A673 (cell line): ENCODE measurements around the gene PHYHIPL. TPM values are rescaled to one million over a fixed set of nuclear protein-coding genes. Genes with fewer than 3 reads are reported as not detected.
A peak's percentile ranks its signal among the peaks of the same experiment; 100 is the strongest.

Experiments used
- BruUV-seq: library from RNA; stranded (reverse); fragments of 400-500 nt; replicated peaks from 2 replicates; lab custom pipeline; 2021; lab: Mats Ljungman, UMichigan
- CTCF ChIA-PET: fragments of 300-600 bp; sonication (Branson Sonifier 250); formaldehyde crosslinking; loops from one replicate; lab custom pipeline; 2022; ENCODE audit warnings: antibody characterized with exemption; lab: Charles Lee
- POLR2A ChIA-PET: fragments of 300-600 bp; sonication (Branson Sonifier 250); formaldehyde crosslinking; loops from one replicate; lab custom pipeline; 2022; ENCODE audit warnings: antibody characterized with exemption; ENCODE audit not compliant: low non-redundant PET; lab: Charles Lee
- DNase-seq: peaks from one replicate; pipeline ENCODE4 v3.0.0-alpha.2; 2015; ENCODE audit warnings: low spot score
- H3K27ac ChIP-seq: fragments of 200-600 bp; sonication (generic); 2 replicates; pipeline ENCODE4 v1.5.1; 2016; ENCODE audit warnings: mixed run types, low read depth, mild to moderate bottlenecking, mixed read lengths, antibody characterized with exemption, low read length; ENCODE audit not compliant: poor library complexity, severe bottlenecking
- H3K27me3 ChIP-seq: fragments of 200-600 bp; sonication (generic); replicated peaks from 2 replicates; pipeline ENCODE4 v1.6.1; 2017; ENCODE audit warnings: mixed run types, low read depth, mild to moderate bottlenecking, mixed read lengths, antibody characterized with exemption, low read length; ENCODE audit not compliant: insufficient read depth, poor library complexity
- H3K36me3 ChIP-seq: fragments of 200-600 bp; sonication (generic); 2 replicates; pipeline ENCODE4 v1.6.1; 2016; ENCODE audit warnings: mixed run types, mild to moderate bottlenecking, mixed read lengths, antibody characterized with exemption, low read length; ENCODE audit not compliant: insufficient read depth, poor library complexity, severe bottlenecking
- H3K4me1 ChIP-seq: fragments of 200-600 bp; sonication (generic); 2 replicates; pipeline ENCODE4 v1.6.1; 2017; ENCODE audit warnings: mixed run types, mild to moderate bottlenecking, mixed read lengths, antibody characterized with exemption, low read length; ENCODE audit not compliant: insufficient read depth, poor library complexity, severe bottlenecking
- H3K4me3 ChIP-seq: fragments of 200-600 bp; sonication (generic); 2 replicates; pipeline ENCODE4 v1.5.1; 2016; ENCODE audit warnings: low read depth, mixed run types, mild to moderate bottlenecking, mixed read lengths, low read length; ENCODE audit not compliant: poor library complexity, severe bottlenecking
- H3K9me3 ChIP-seq: fragments of 200-600 bp; sonication (generic); 2 replicates; pipeline ENCODE4 v1.6.1; 2016; ENCODE audit warnings: mixed run types, low read depth, mild to moderate bottlenecking, mixed read lengths, antibody characterized with exemption, low read length; ENCODE audit not compliant: poor library complexity, severe bottlenecking
- CTCF ChIP-seq: fragments of 300-800, 200-600 bp; sonication (generic); conservative IDR thresholded peaks from 2 replicates; pipeline ENCODE4 v1.5.1; 2017; ENCODE audit warnings: low read depth, mild to moderate bottlenecking, antibody characterized with exemption, low read length, moderate library complexity, mixed read lengths
- EZH2 ChIP-seq: fragments of 200-600 bp; sonication (generic); IDR thresholded peaks from 2 replicates; pipeline ENCODE4 v1.6.1; 2017; ENCODE audit warnings: borderline replicate concordance, low read depth, mild to moderate bottlenecking, mixed read lengths, antibody characterized with exemption, low read length; ENCODE audit not compliant: poor library complexity, severe bottlenecking
- intact Hi-C: fragments of 100-400 bp; cut with micrococcal nuclease; formaldehyde crosslinking; loops from one replicate; pipeline ENCODE4 v1.10.0; 2022; ENCODE audit not compliant: unreplicated experiment
- total RNA-seq: library from RNA; stranded (reverse); gene quantifications from 2 replicates; pipeline ENCODE4 v1.2.3, GENCODE V29; 2021

The PHYHIPL gene
- total RNA-seq, 1 experiment from 2014 or later, result 0.97 TPM

GRCh38 chr10:59177031-59177797 is 771 bp downstream of the PHYHIPL start:
- no peaks in the 10 kb centered on the region for H3K9me3 ChIP-seq
- no peaks in the 10 kb centered on the region for H3K36me3 ChIP-seq
- CTCF ChIA-PET, result no interaction called here
- H3K4me3 ChIP-seq, result peak overlapping the region; percentile 27
- DNase-seq, result peak; percentile 67
- POLR2A ChIA-PET, result no interaction called here
- no peak for TF ChIP-seq EZH2
- no peak for TF ChIP-seq CTCF
- H3K27me3 ChIP-seq, result peaks cover 59% of the 10 kb centered on the region
- no peak overlapping the region for H3K27ac ChIP-seq
- BruUV-seq, result no TSS peak
- no peaks in the 10 kb centered on the region for H3K4me1 ChIP-seq
- intact Hi-C loops, result no loop called here

- POLR2A ChIA-PET, result no interaction called here
- intact Hi-C loops, result no loop called here
- H3K27ac ChIP-seq, result no peak overlapping the region
- CTCF ChIA-PET, result no interaction called here
- no TSS peak for BruUV-seq
- H3K4me1 ChIP-seq, result no peaks in the 10 kb centered on the region
- DNase-seq, result no peak
- no peak overlapping the region for H3K4me3 ChIP-seq
- H3K27me3 ChIP-seq, result peaks cover 59% of the 10 kb centered on the region
- no peaks in the 10 kb centered on the region for H3K9me3 ChIP-seq
- no peak for TF ChIP-seq EZH2
- no peak for TF ChIP-seq CTCF
- H3K36me3 ChIP-seq, result no peaks in the 10 kb centered on the region
Observed at GRCh38 chr10:59177836-59178235, 1.4 kb downstream of the PHYHIPL start.

GRCh38 chr10:59179068-59179467 is 2.6 kb downstream of the PHYHIPL start:
- H3K36me3 ChIP-seq, result no peaks in the 10 kb centered on the region
- H3K4me3 ChIP-seq, result no peak overlapping the region
- peaks cover 56% of the 10 kb centered on the region for H3K27me3 ChIP-seq
- H3K4me1 ChIP-seq, result no peaks in the 10 kb centered on the region
- TF ChIP-seq CTCF (no peak), EZH2 (no peak)
- ChIA-PET CTCF (no interaction called here), POLR2A (no interaction called here)
- no peaks in the 10 kb centered on the region for H3K9me3 ChIP-seq
- H3K27ac ChIP-seq, result no peak overlapping the region
- intact Hi-C loops, result no loop called here
- DNase-seq, result no peak
- no TSS peak for BruUV-seq
